Measurements from ENCODE around the gene MLXIP.

MLXIP gene

GRCh38 chr12:122064025-122064777 lies 14.4 kb upstream of the MLXIP start:
- Histone ChIP-seq H3K27me3 (ENCODE audit: low read length) (no peaks in the 10 kb centered on the region), H3F3A (ENCODE audit: insufficient read depth) (peaks cover 45% of the 10 kb centered on the region), H2AFZ (ENCODE audit: low read depth, low read length, severe bottlenecking) (peak overlapping the region; percentile 46), H3K9me3 (ENCODE audit: insufficient read depth, low read length) (no peaks in the 10 kb centered on the region), H3K9me2 (replicated peaks; ENCODE audit: insufficient read depth, low read length) (no peaks in the 10 kb centered on the region), H3K27ac (ENCODE audit: low read depth, low read length) (0 out of 2 replicates have a peak overlapping the region, but pooled peaks have one; percentile 30), H3K9ac (ENCODE audit: low read length) (peak overlapping the region; percentile 54), H3K4me2 (ENCODE audit: low read depth, low read length, poor library complexity, severe bottlenecking) (peak overlapping the region; percentile 70), H4K20me1 (ENCODE audit: low read depth, low read length) (no peaks in the 10 kb centered on the region), H3K36me3 (ENCODE audit: low read length) (peaks cover 4% of the 10 kb centered on the region; the same call in 1 of the 2 replicates), H3K4me3 (ENCODE audit: insufficient read depth, low read length, poor library complexity, severe bottlenecking) (peak overlapping the region; percentile 58), H3K79me2 (ENCODE audit: insufficient read depth, low read length) (no peaks in the 10 kb centered on the region; the same call in 1 of the 2 replicates)
- TF ChIP-seq EZH2phosphoT487 (conservative IDR thresholded peaks at IDR 0.05; ENCODE audit: low read length): no peak
- TF ChIP-seq CTCF (IDR thresholded peaks at IDR 0.05; ENCODE audit: insufficient read depth, low read length, poor library complexity, severe bottlenecking): peak; percentile 48

GRCh38 chr12:122064780-122065588 lies 13.6 kb upstream of the MLXIP start:
- TF ChIP-seq EZH2phosphoT487 (conservative IDR thresholded peaks at IDR 0.05; ENCODE audit: low read length): no peak
- no peak for TF ChIP-seq CTCF (IDR thresholded peaks at IDR 0.05; ENCODE audit: insufficient read depth, low read length, poor library complexity, severe bottlenecking)
- Histone ChIP-seq H3K27me3 (ENCODE audit: low read length) (no peaks in the 10 kb centered on the region), H3F3A (ENCODE audit: insufficient read depth) (peaks cover 40% of the 10 kb centered on the region), H2AFZ (ENCODE audit: low read depth, low read length, severe bottlenecking) (peak overlapping the region; percentile 46), H3K9ac (ENCODE audit: low read length) (peak overlapping the region; percentile 54), H3K79me2 (ENCODE audit: insufficient read depth, low read length) (no peaks in the 10 kb centered on the region; the same call in 1 of the 2 replicates), H3K27ac (ENCODE audit: low read depth, low read length) (no peak overlapping the region), H3K4me3 (ENCODE audit: insufficient read depth, low read length, poor library complexity, severe bottlenecking) (peak overlapping the region; percentile 58), H4K20me1 (ENCODE audit: low read depth, low read length) (no peaks in the 10 kb centered on the region), H3K9me2 (replicated peaks; ENCODE audit: insufficient read depth, low read length) (no peaks in the 10 kb centered on the region), H3K36me3 (ENCODE audit: low read length) (peaks cover 4% of the 10 kb centered on the region; the same call in 1 of the 2 replicates), H3K4me2 (ENCODE audit: low read depth, low read length, poor library complexity, severe bottlenecking) (peak overlapping the region; percentile 70), H3K9me3 (ENCODE audit: insufficient read depth, low read length) (no peaks in the 10 kb centered on the region)

GRCh38 chr12:122067548-122067947 lies 11.0 kb upstream of the MLXIP start:
- TF ChIP-seq EZH2phosphoT487 (conservative IDR thresholded peaks at IDR 0.05; ENCODE audit: low read length) (no peak), CTCF (IDR thresholded peaks at IDR 0.05; ENCODE audit: insufficient read depth, low read length, poor library complexity, severe bottlenecking) (no peak)
- no peaks in the 10 kb centered on the region for H3K9me3 ChIP-seq (ENCODE audit: insufficient read depth, low read length)
- H3F3A ChIP-seq (ENCODE audit: insufficient read depth): peaks cover 17% of the 10 kb centered on the region
- no peaks in the 10 kb centered on the region for H4K20me1 ChIP-seq (ENCODE audit: low read depth, low read length)
- H3K4me3 ChIP-seq (ENCODE audit: insufficient read depth, low read length, poor library complexity, severe bottlenecking): no peak overlapping the region
- H3K27ac ChIP-seq (ENCODE audit: low read depth, low read length): no peak overlapping the region
- H3K9ac ChIP-seq (ENCODE audit: low read length): no peak overlapping the region
- H3K79me2 ChIP-seq (ENCODE audit: insufficient read depth, low read length): no peaks in the 10 kb centered on the region; the same call in 1 of the 2 replicates
- no peaks in the 10 kb centered on the region for H3K27me3 ChIP-seq (ENCODE audit: low read length)
- H3K36me3 ChIP-seq (ENCODE audit: low read length): no peaks in the 10 kb centered on the region
- H3K9me2 ChIP-seq (replicated peaks; ENCODE audit: insufficient read depth, low read length): no peaks in the 10 kb centered on the region
- no peak overlapping the region for H2AFZ ChIP-seq (ENCODE audit: low read depth, low read length, severe bottlenecking)
- H3K4me2 ChIP-seq (ENCODE audit: low read depth, low read length, poor library complexity, severe bottlenecking): peak overlapping the region; percentile 6
